H9 (cell line): ENCODE results near the gene ALDH9A1. TPM values are rescaled to one million over a fixed set of nuclear protein-coding genes. Genes with fewer than 3 reads are reported as not detected.

ENCODE experiments used
- DNase-seq: peaks from one replicate; pipeline ENCODE4 v3.0.0-alpha.2; 2017
- H2AFZ ChIP-seq: one replicate; pipeline ENCODE4 v1.6.1; 2013; ENCODE audit warnings: mild to moderate bottlenecking, low read length, control low read depth, moderate library complexity
- H2AK5ac ChIP-seq: 2 replicates; pipeline ENCODE4 v1.6.1; 2013; ENCODE audit warnings: low read length, control low read depth, mixed read lengths; ENCODE audit not compliant: insufficient read length
- H2BK120ac ChIP-seq: one replicate; pipeline ENCODE4 v1.6.1; 2013; ENCODE audit warnings: low read depth, mild to moderate bottlenecking, low read length, control low read depth, inconsistent platforms; ENCODE audit not compliant: poor library complexity, severe bottlenecking
- H2BK12ac ChIP-seq: 2 replicates; pipeline ENCODE4 v1.6.1; 2013; ENCODE audit warnings: low read length, control low read depth, mixed read lengths, low read depth; ENCODE audit not compliant: insufficient read length
- H2BK15ac ChIP-seq: 2 replicates; pipeline ENCODE4 v1.6.1; 2013; ENCODE audit warnings: low read depth, low read length, control low read depth
- H2BK20ac ChIP-seq: one replicate; pipeline ENCODE4 v1.6.1; 2013; ENCODE audit warnings: low read depth, mild to moderate bottlenecking, low read length, control low read depth, inconsistent platforms; ENCODE audit not compliant: poor library complexity, severe bottlenecking
- H2BK5ac ChIP-seq: 2 replicates; pipeline ENCODE4 v1.6.1; 2013; ENCODE audit warnings: low read length, control low read depth, mixed read lengths; ENCODE audit not compliant: insufficient read length
- H3K14ac ChIP-seq: 2 replicates; pipeline ENCODE4 v1.6.1; 2013; ENCODE audit warnings: low read length, control low read depth; ENCODE audit not compliant: insufficient read depth
- H3K18ac ChIP-seq: 2 replicates; pipeline ENCODE4 v1.6.1; 2013; ENCODE audit warnings: low read depth, mild to moderate bottlenecking, mixed read lengths, low read length, control low read depth; ENCODE audit not compliant: insufficient read length
- H3K23ac ChIP-seq: 2 replicates; pipeline ENCODE4 v1.6.1; 2013; ENCODE audit warnings: low read length, control low read depth, mixed read lengths, low read depth; ENCODE audit not compliant: insufficient read length
- H3K23me2 ChIP-seq: 2 replicates; pipeline ENCODE4 v1.6.1; 2013; ENCODE audit warnings: low read depth, mild to moderate bottlenecking, mixed read lengths, low read length, control low read depth; ENCODE audit not compliant: insufficient read length, poor library complexity, severe bottlenecking
- H3K27ac ChIP-seq: 2 replicates; pipeline ENCODE4 v1.5.1; 2013; ENCODE audit warnings: low read length, control low read depth, mixed read lengths, low read depth; ENCODE audit not compliant: insufficient read length
- H3K27me3 ChIP-seq: 2 replicates; pipeline ENCODE4 v1.6.1; 2013; ENCODE audit warnings: low read length, control low read depth, inconsistent platforms; ENCODE audit not compliant: insufficient read depth
- H3K4ac ChIP-seq: 2 replicates; pipeline ENCODE4 v1.6.1; 2013; ENCODE audit warnings: low read depth, mild to moderate bottlenecking, control low read depth, inconsistent platforms, low read length, moderate library complexity
- H3K4me1 ChIP-seq: 2 replicates; pipeline ENCODE4 v1.6.1; 2013; ENCODE audit warnings: low read length, control low read depth, inconsistent platforms; ENCODE audit not compliant: insufficient read depth
- H3K4me2 ChIP-seq: 2 replicates; pipeline ENCODE4 v1.6.1; 2013; ENCODE audit warnings: low read length, control low read depth, mixed read lengths; ENCODE audit not compliant: insufficient read length, insufficient read depth
- H3K56ac ChIP-seq: 2 replicates; pipeline ENCODE4 v1.6.1; 2013; ENCODE audit warnings: low read depth, mild to moderate bottlenecking, mixed read lengths, low read length, control low read depth; ENCODE audit not compliant: insufficient read length
- H3K79me1 ChIP-seq: 2 replicates; pipeline ENCODE4 v1.6.1; 2013; ENCODE audit warnings: low read depth, mild to moderate bottlenecking, moderate library complexity, low read length, control low read depth, inconsistent platforms; ENCODE audit not compliant: insufficient read depth, poor library complexity, severe bottlenecking
- H3K79me2 ChIP-seq: 2 replicates; pipeline ENCODE4 v1.6.1; 2013; ENCODE audit warnings: low read length, control low read depth, inconsistent platforms; ENCODE audit not compliant: insufficient read depth
- H3K9ac ChIP-seq: 2 replicates; pipeline ENCODE4 v1.6.1; 2013; ENCODE audit warnings: low read length, control low read depth, mixed read lengths; ENCODE audit not compliant: insufficient read length; ENCODE audit errors: extremely low read depth
- H3K9me3 ChIP-seq: one replicate; pipeline ENCODE4 v1.6.1; 2013; ENCODE audit warnings: low read depth, low read length, inconsistent platforms; ENCODE audit not compliant: control insufficient read depth
- H3T11ph ChIP-seq: one replicate; pipeline ENCODE4 v1.6.1; 2013; ENCODE audit warnings: mild to moderate bottlenecking, low read length, control low read depth, inconsistent platforms
- H4K20me1 ChIP-seq: one replicate; pipeline ENCODE4 v1.6.1; 2013; ENCODE audit not compliant: control insufficient read depth, insufficient read length, insufficient read depth
- H4K5ac ChIP-seq: 2 replicates; pipeline ENCODE4 v1.6.1; 2013; ENCODE audit warnings: low read depth, mild to moderate bottlenecking, mixed read lengths, low read length, control low read depth; ENCODE audit not compliant: insufficient read length
- H4K8ac ChIP-seq: replicated peaks from 2 replicates; pipeline ENCODE4 v1.6.1; 2013; ENCODE audit warnings: low read length, control low read depth, mixed read lengths, low read depth; ENCODE audit not compliant: insufficient read length
- H4K91ac ChIP-seq: 2 replicates; pipeline ENCODE4 v1.6.1; 2013; ENCODE audit warnings: low read depth, mild to moderate bottlenecking, moderate library complexity, mixed read lengths, low read length, control low read depth; ENCODE audit not compliant: insufficient read length
- H3K27ac Mint-ChIP-seq, 3 experiments: 2 replicates in 2 of 3; 3 replicates in 1 of 3; pipeline ENCODE4 v1.8.0; 2020 to 2021; ENCODE audit warnings: mixed read lengths in 3 of 3, mild to moderate bottlenecking in 1 of 3, moderate library complexity in 1 of 3
- H3K27me3 Mint-ChIP-seq: 2 replicates; pipeline ENCODE4 v1.8.0; 2021; ENCODE audit warnings: low read depth, mild to moderate bottlenecking, moderate library complexity, mixed read lengths
- H3K36me3 Mint-ChIP-seq, 3 experiments: 2 replicates in 2 of 3; 3 replicates in 1 of 3; pipeline ENCODE4 v1.8.0; 2020 to 2021; ENCODE audit warnings: low read depth in 3 of 3, mixed read lengths in 3 of 3; ENCODE audit not compliant: insufficient read depth in 1 of 3
- H3K4me1 Mint-ChIP-seq, 2 experiments: 2 replicates each; pipeline ENCODE4 v1.8.0; 2020; ENCODE audit warnings: mixed read lengths in 2 of 2
- H3K4me3 Mint-ChIP-seq, 2 experiments: 2 replicates in 1 of 2; 3 replicates in 1 of 2; pipeline ENCODE4 v1.8.0; 2020 to 2021; ENCODE audit warnings: mild to moderate bottlenecking in 2 of 2, mixed read lengths in 2 of 2, moderate library complexity in 1 of 2
- H3K9me3 Mint-ChIP-seq, 2 experiments: 2 replicates in 1 of 2; 3 replicates in 1 of 2; pipeline ENCODE4 v1.8.0; 2020; ENCODE audit warnings: mild to moderate bottlenecking in 2 of 2, mixed read lengths in 2 of 2, moderate library complexity in 1 of 2
- CTCF ChIP-seq: fragments of 200-600 bp; sonication (generic); conservative IDR thresholded peaks from 3 replicates; pipeline ENCODE4 v1.8.0; 2021; ENCODE audit warnings: antibody characterized with exemption, mild to moderate bottlenecking
- WGBS: extraction: QIAGEN DNeasy Blood & Tissue Kit; methylation state at CpG from one replicate; pipeline ENCODE4 v1.1.7; 2013; ENCODE audit warnings: missing lambda C conversion rate, low lambda C conversion rate, mixed read lengths; ENCODE audit not compliant: insufficient read length; ENCODE audit errors: extremely low coverage; 5-methylcytosine and 5-hydroxymethylcytosine counted together
- total RNA-seq: library from RNA; stranded (reverse); gene quantifications from 2 replicates; pipeline ENCODE4 v1.2.1, GENCODE V29; 2021

The ALDH9A1 gene
- total RNA-seq, 1 experiment from 2014 or later = 55.0 TPM

GRCh38 chr1:165726841-165727240 is 28.5 kb upstream of the ALDH9A1 start:
- Histone ChIP-seq H3K56ac (no peak overlapping the region), H2BK5ac (no peak overlapping the region), H2BK12ac (no peak overlapping the region), H4K91ac (no peak overlapping the region), H3K79me2 (no peaks in the 10 kb centered on the region), H3K27me3 (no peaks in the 10 kb centered on the region), H2BK15ac (no peak overlapping the region), H3K4me1 (no peaks in the 10 kb centered on the region), H3K14ac (no peak overlapping the region), H2BK120ac (no peak overlapping the region), H3K18ac (no peak overlapping the region), H2BK20ac (no peak overlapping the region), H3K9ac (no peak overlapping the region), H3K23me2 (no peaks in the 10 kb centered on the region), H4K5ac (no peak overlapping the region), H2AK5ac (no peak overlapping the region), H4K20me1 (no peaks in the 10 kb centered on the region), H2AFZ (no peak overlapping the region), H3K4me2 (no peak overlapping the region), H3K79me1 (no peaks in the 10 kb centered on the region), H3K27ac (no peak overlapping the region), H3K9me3 (no peaks in the 10 kb centered on the region), H3K23ac (no peak overlapping the region), H4K8ac (no peak overlapping the region), H3K4ac (no peak overlapping the region), H3T11ph (no peak overlapping the region)
- H3K27ac Mint-ChIP-seq = no peak overlapping the region
- H3K4me1 Mint-ChIP-seq = no peaks in the 10 kb centered on the region
- no peak overlapping the region for H3K4me3 Mint-ChIP-seq
- H3K9me3 Mint-ChIP-seq = no peaks in the 10 kb centered on the region
- no peak for TF ChIP-seq CTCF
- peaks cover 0 to 8% (median 4%) of the 10 kb centered on the region in 3 experiments; a peak in 4 of 7 replicates for H3K36me3 Mint-ChIP-seq
- no peak for DNase-seq
- H3K27me3 Mint-ChIP-seq = no peaks in the 10 kb centered on the region
- no CpG with 5 or more reads among the region's 2 CpGs for WGBS
